ENCODE results near the gene BCR.

Gene BCR

GRCh38 chr22:23226497-23226850 lies 46.2 kb downstream of the BCR start:
- TF ChIP-seq, protein P1, sequence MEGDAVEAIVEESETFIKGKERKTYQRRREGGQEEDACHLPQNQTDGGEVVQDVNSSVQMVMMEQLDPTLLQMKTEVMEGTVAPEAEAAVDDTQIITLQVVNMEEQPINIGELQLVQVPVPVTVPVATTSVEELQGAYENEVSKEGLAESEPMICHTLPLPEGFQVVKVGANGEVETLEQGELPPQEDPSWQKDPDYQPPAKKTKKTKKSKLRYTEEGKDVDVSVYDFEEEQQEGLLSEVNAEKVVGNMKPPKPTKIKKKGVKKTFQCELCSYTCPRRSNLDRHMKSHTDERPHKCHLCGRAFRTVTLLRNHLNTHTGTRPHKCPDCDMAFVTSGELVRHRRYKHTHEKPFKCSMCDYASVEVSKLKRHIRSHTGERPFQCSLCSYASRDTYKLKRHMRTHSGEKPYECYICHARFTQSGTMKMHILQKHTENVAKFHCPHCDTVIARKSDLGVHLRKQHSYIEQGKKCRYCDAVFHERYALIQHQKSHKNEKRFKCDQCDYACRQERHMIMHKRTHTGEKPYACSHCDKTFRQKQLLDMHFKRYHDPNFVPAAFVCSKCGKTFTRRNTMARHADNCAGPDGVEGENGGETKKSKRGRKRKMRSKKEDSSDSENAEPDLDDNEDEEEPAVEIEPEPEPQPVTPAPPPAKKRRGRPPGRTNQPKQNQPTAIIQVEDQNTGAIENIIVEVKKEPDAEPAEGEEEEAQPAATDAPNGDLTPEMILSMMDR (IDR thresholded peaks at IDR 0.05; ENCODE audit: borderline replicate concordance, insufficient read depth, low read depth, low read length) = no peak
- no peak overlapping the region for H3K4me3 ChIP-seq (ENCODE audit: low read depth, low read length)

- no peak overlapping the region for H3K4me3 ChIP-seq (ENCODE audit: low read depth, low read length)
- TF ChIP-seq, protein P1 (IDR thresholded peaks at IDR 0.05; ENCODE audit: borderline replicate concordance, insufficient read depth, low read depth, low read length) = no peak
Measured at GRCh38 chr22:23227380-23227779, 47.1 kb downstream of the BCR start.

- H3K4me3 ChIP-seq (ENCODE audit: low read depth, low read length) = no peak overlapping the region
- TF ChIP-seq, protein P1 (IDR thresholded peaks at IDR 0.05; ENCODE audit: borderline replicate concordance, insufficient read depth, low read depth, low read length) = no peak
Measured at GRCh38 chr22:23228503-23228902, 48.2 kb downstream of the BCR start.

DNA sequence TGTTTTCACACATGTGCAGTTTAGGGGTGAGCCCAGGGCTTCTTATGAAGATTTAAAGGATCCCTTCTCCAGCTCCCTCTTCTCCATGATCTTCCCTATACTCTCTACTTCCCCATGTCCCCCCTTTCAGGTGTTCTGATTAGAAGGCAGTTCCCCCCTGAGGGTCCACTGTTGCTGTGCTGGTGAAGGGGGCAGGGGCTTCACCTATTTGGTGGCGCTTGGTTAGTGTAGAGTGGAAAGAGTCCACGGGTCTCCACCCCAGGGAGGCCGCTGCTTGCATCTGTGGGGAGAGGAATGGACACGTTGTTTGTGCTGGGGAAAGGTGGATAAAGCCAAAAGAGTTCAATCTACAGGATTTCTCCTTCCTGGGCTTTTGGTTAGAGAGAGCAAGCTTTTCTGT lies 49.3 kb downstream of the BCR start:
- no peak overlapping the region for H3K4me3 ChIP-seq (ENCODE audit: low read depth, low read length)

GRCh38 chr22:23230348-23231068 lies 50.2 kb downstream of the BCR start:
- no peak overlapping the region for H3K4me3 ChIP-seq (ENCODE audit: low read depth, low read length)
- TF ChIP-seq, protein P1 (IDR thresholded peaks at IDR 0.05; ENCODE audit: borderline replicate concordance, insufficient read depth, low read depth, low read length) = no peak

More for the DNA sequence above, 49.3 kb downstream of the BCR start:
- TF ChIP-seq, protein P1 (IDR thresholded peaks at IDR 0.05; ENCODE audit: borderline replicate concordance, insufficient read depth, low read depth, low read length) = no peak

DNA sequence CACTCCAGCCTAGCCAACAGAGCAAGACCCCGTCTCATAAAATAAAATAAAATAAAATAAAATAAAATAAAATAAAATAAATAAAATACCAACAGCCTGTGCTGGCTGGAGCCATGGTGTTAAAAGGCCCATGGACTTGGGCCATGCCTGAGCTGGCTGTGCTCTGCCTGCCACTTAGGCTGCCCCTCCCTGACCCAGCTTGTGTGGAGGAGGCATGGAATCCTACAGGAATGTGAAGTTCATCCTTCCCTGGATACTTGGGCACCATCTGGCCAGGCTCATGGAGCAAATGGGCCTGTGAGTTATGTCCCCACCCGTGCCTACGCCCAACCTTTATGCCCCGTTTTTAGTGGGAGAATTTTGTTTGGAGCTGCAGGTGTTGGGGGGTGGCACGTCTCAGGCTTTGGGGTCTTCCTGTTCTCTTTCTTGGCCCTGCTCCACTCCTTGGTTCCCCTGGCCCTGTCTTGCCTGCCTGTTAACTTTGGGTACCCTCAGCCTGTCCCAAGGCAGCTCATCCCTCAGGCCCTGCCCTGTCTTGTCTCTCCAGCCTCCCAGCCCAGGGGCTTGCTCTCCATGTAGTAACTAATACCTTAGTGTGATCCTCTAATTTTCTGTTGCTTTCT lies 51.3 kb downstream of the BCR start:
- TF ChIP-seq, protein P1 (IDR thresholded peaks at IDR 0.05; ENCODE audit: borderline replicate concordance, insufficient read depth, low read depth, low read length) = no peak

More for the DNA sequence above, 51.3 kb downstream of the BCR start:
- H3K4me3 ChIP-seq (ENCODE audit: low read depth, low read length) = no peak overlapping the region
